Sigmoid colon (tissue), 7 donors: Measurements from ENCODE around the gene DNM2. TPM values are rescaled to one million over a fixed set of nuclear protein-coding genes. Genes with fewer than 3 reads are reported as not detected.

Experiments
- DNase-seq: peaks from one replicate; pipeline ENCODE4 v3.0.0-alpha.2; 2019
- H3K27ac ChIP-seq, 4 donors: fragments of 200-600 bp; sonication (generic); one replicate each; pipeline ENCODE4 v1.5.1; 2016 to 2019; ENCODE audit warnings: mild to moderate bottlenecking in 1 of 4
- H3K27me3 ChIP-seq, 3 donors: fragments of 200-600 bp; sonication (generic); one replicate each; pipeline ENCODE4 v1.5.1; 2019; ENCODE audit warnings: mild to moderate bottlenecking in 1 of 3
- H3K36me3 ChIP-seq, 4 donors: fragments of 200-600 bp; sonication (generic); one replicate each; pipeline ENCODE4 v1.5.1; 2016 to 2019
- H3K4me1 ChIP-seq, 4 donors: fragments of 200-600 bp; sonication (generic); one replicate each; pipeline ENCODE4 v1.5.1; 2017 to 2019
- H3K4me3 ChIP-seq, 4 donors: fragments of 200-600 bp; sonication (generic); one replicate each; pipeline ENCODE4 v1.5.1; 2017 to 2019; ENCODE audit warnings: mild to moderate bottlenecking in 2 of 4, moderate library complexity in 1 of 4
- H3K9me3 ChIP-seq, 4 donors: fragments of 200-600 bp in 3 of 4; sonication (generic) in 3 of 4; one replicate each; pipeline versions ENCODE4 v1.5.1 to v1.6.1; 2013 to 2019
- CTCF ChIP-seq, 4 experiments: fragments of 450-650 bp in 3 of 4; fragments of 200-600 bp in 1 of 4; IDR thresholded peaks; one replicate each; pipeline ENCODE4 v1.5.1; 2016 to 2019; ENCODE audit warnings: antibody characterized with exemption in 4 of 4, mild to moderate bottlenecking in 3 of 4, moderate library complexity in 2 of 4
- EP300 ChIP-seq, 4 donors: sonication (generic); formaldehyde crosslinking; IDR thresholded peaks; one replicate each; pipeline ENCODE4 v1.6.1; 2017; ENCODE audit warnings: antibody characterized with exemption in 4 of 4
- POLR2A ChIP-seq, 2 donors: fragments of 450-650 bp; IDR thresholded peaks; one replicate each; pipeline ENCODE4 v1.6.1; 2016; ENCODE audit warnings: antibody characterized with exemption in 2 of 2, mild to moderate bottlenecking in 2 of 2, moderate library complexity in 2 of 2
- POLR2AphosphoS5 ChIP-seq, 4 donors: sonication (generic); formaldehyde crosslinking; IDR thresholded peaks; one replicate each; pipeline ENCODE4 v1.6.1; 2017; ENCODE audit warnings: antibody characterized with exemption in 4 of 4
- WGBS, 2 donors: extraction: QIAGEN DNeasy Blood & Tissue Kit; methylation state at CpG; one replicate each; pipeline ENCODE4 v1.1.7; 2013; 5-methylcytosine and 5-hydroxymethylcytosine counted together
- intact Hi-C: fragments of 100-400 bp; cut with DNase I; formaldehyde crosslinking; loops from one replicate; pipeline ENCODE4 v1.15.1; 2023
- polyA plus RNA-seq, 3 donors: library from polyadenylated mRNA; stranded (reverse); fragments of 200-250 nt; gene quantifications; one replicate each; pipeline ENCODE4 v1.2.3, GENCODE V29; 2013
- total RNA-seq, 4 donors: library from RNA; depleted of rRNA; stranded (reverse); fragments of >200 nt; gene quantifications; one replicate each; pipeline ENCODE4 v1.1.0, GENCODE V29; 2016
- donor health status: healthy with polysubstance abuse.
- donor health status: Bipolar disorder and iron deficiency.
- donor health status: healthy.

The DNM2 gene
- total and polyA plus RNA-seq, 7 donors, result 53.2 to 326 (median 96.7) TPM

GRCh38 chr19:10718205-10719196 lies 622 bp downstream of the DNM2 start:
- WGBS, 2 donors, result 1% methylated on average over 70 of the region's 70 CpGs
- peaks cover 0 to 44% (median 37%) of the 10 kb centered on the region in 4 donors for H3K4me1 ChIP-seq
- intact Hi-C loops, result loop anchor here (2.0 to 10.0 kb wide), 2 partner anchors 48 to 116 kb away; partner anchors contain the start of gene TMED1
- no peaks in the 10 kb centered on the region for H3K9me3 ChIP-seq
- H3K36me3 ChIP-seq, result peaks cover 0 to 2% (median under 1%) of the 10 kb centered on the region in 4 donors
- H3K27ac ChIP-seq, result peak overlapping the region; percentile 94 to 98 (median 97)
- peak overlapping the region; percentile 93 to 100 (median 100) for H3K4me3 ChIP-seq
- TF ChIP-seq POLR2A (IDR thresholded peaks at IDR 0.05), result no peak
- no peaks in the 10 kb centered on the region for H3K27me3 ChIP-seq
- no peak for DNase-seq

GRCh38 chr19:10719466-10719961 lies 1.6 kb downstream of the DNM2 start:
- DNase-seq, result no peak
- H3K9me3 ChIP-seq, result no peaks in the 10 kb centered on the region
- H3K27ac ChIP-seq, result peak overlapping the region; percentile 94 to 98 (median 97)
- TF ChIP-seq POLR2A (IDR thresholded peaks at IDR 0.05) (no peak), POLR2AphosphoS5 (IDR thresholded peaks at IDR 0.05) (no peak), EP300 (IDR thresholded peaks at IDR 0.05) (no peak), CTCF (IDR thresholded peaks at IDR 0.05) (no peak)
- H3K36me3 ChIP-seq, result peaks cover 0 to 4% (median 0%) of the 10 kb centered on the region in 4 donors
- intact Hi-C loops, result loop anchor here (2.0 to 10.0 kb wide), 2 partner anchors 47 to 115 kb away; partner anchors contain the start of gene TMED1
- WGBS, 2 donors, result 13 to 42% methylated on average over 5 of the region's 5 CpGs
- H3K4me3 ChIP-seq, result peak overlapping the region in 3 of 4 donors; percentile 99 to 100 (median 100)
- H3K4me1 ChIP-seq, result peaks cover 0 to 46% (median 38%) of the 10 kb centered on the region in 4 donors
- H3K27me3 ChIP-seq, result no peaks in the 10 kb centered on the region

GRCh38 chr19:10720607-10721125 lies 2.8 kb downstream of the DNM2 start:
- TF ChIP-seq POLR2AphosphoS5 (IDR thresholded peaks at IDR 0.05) (no peak), CTCF (IDR thresholded peaks at IDR 0.05) (no peak), POLR2A (IDR thresholded peaks at IDR 0.05) (no peak), EP300 (IDR thresholded peaks at IDR 0.05) (no peak)
- Histone ChIP-seq H3K4me3 (no peak overlapping the region), H3K4me1 (peaks cover 0 to 53% (median 41%) of the 10 kb centered on the region in 4 donors), H3K9me3 (no peaks in the 10 kb centered on the region), H3K27ac (no peak overlapping the region), H3K36me3 (peaks cover 0 to 4% (median 0%) of the 10 kb centered on the region in 4 donors), H3K27me3 (no peaks in the 10 kb centered on the region)
- intact Hi-C loops, result no loop called here
- DNase-seq, result no peak
- 87 to 91% methylated on average over 6 of the region's 6 CpGs for WGBS, 2 donors

- TF ChIP-seq CTCF (IDR thresholded peaks at IDR 0.05) (no peak), POLR2A (IDR thresholded peaks at IDR 0.05) (no peak), EP300 (IDR thresholded peaks at IDR 0.05) (no peak), POLR2AphosphoS5 (IDR thresholded peaks at IDR 0.05) (no peak)
- no peaks in the 10 kb centered on the region for H3K27me3 ChIP-seq
- no peak overlapping the region for H3K4me3 ChIP-seq
- no peak for DNase-seq
- H3K27ac ChIP-seq, result no peak overlapping the region
- H3K36me3 ChIP-seq, result peaks cover 0 to 4% (median 0%) of the 10 kb centered on the region in 4 donors
- intact Hi-C loops, result no loop called here
- 84 to 89% methylated on average over 3 of the region's 3 CpGs for WGBS, 2 donors
- H3K9me3 ChIP-seq, result no peaks in the 10 kb centered on the region
- peaks cover 0 to 57% (median 39%) of the 10 kb centered on the region in 4 donors for H3K4me1 ChIP-seq
Measured at GRCh38 chr19:10723591-10723990, 5.7 kb downstream of the DNM2 start.
